HG03066 (cell line): Measurements from ENCODE around the gene CD1D.

Experiments
- ATAC-seq: cut with Tn5 transposase; IDR thresholded peaks from one replicate; pipeline ENCODE4 v1.9.1; 2021; ENCODE audit warnings: low read depth; ENCODE audit not compliant: unreplicated experiment

CD1D gene

DNA sequence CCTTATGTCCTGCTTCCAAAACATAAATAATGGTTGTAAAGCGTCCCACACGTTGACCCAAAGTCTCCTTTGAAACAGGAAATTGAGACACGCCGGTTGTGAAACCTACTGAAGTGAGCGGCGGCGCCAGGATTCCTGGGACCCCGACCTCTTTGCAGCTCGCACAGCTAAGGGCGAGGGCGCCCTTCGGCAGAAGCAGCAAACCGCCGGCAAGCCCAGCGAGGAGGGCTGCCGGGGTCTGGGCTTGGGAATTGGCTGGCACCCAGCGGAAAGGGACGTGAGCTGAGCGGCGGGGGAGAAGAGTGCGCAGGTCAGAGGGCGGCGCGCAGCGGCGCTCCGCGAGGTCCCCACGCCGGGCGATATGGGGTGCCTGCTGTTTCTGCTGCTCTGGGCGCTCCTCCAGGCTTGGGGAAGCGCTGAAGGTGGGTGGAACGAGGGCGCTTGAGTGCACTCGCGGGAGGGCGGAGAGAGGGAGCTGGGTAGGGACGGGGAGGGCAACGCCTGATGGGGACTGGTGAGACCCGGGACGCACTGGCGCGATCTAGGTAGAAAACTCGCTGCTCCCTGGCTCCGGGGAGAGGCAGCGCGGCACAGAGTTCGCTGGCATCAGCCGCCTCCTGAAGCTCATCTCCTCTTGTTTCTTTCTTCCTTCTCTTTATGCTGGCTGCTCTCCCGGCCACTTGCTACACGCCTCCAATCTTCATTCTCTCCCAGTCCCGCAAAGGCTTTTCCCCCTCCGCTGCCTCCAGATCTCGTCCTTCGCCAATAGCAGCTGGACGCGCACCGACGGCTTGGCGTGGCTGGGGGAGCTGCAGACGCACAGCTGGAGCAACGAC, at the start of gene CD1D:
CD1D (plus strand) TSS at position 155 of the 836 bp plus-strand sequence; CDS start at position 362, 207 bp downstream.
- no peak for ATAC-seq

DNA sequence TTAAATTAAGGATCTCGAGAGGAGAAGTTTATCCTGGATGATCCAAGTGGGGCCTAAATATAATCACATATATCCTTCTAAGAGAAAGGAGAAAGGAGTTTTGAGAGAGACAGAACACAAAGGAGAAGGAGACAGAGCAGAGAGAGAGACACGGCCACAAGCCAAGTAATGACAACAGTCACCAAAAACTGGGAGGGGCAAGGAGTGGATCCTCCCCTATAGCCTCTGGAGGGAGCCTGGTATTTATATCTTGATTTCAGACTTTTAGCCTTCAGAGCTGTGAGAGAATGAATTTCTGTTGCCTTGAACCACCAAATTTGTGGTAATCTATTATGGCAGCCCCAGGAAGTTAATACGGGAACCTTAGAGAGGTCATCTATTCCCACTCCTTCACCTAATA, 49.5 kb upstream of the CD1D start:
- no peak for ATAC-seq

DNA sequence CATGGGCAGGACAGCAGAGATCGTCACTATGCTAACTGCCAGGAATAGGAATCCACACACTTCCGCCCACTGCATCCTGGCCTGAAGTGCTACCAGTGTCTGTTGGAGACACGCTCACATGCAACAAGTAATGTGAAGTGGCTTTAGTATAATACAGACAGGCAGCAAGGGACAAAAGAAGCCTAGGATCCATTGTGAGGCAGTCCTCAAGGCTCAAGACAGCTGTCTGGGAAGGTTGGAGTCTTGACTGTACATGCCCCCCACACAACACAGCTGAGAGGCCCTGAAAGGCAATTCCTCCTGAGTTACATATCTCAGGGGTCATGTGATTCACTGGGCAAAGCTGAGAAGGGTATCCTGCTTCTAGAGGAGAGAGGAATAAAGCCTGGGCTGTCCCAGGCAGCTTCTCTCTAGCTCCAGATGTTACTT, 39.9 kb upstream of the CD1D start:
- no peak for ATAC-seq

DNA sequence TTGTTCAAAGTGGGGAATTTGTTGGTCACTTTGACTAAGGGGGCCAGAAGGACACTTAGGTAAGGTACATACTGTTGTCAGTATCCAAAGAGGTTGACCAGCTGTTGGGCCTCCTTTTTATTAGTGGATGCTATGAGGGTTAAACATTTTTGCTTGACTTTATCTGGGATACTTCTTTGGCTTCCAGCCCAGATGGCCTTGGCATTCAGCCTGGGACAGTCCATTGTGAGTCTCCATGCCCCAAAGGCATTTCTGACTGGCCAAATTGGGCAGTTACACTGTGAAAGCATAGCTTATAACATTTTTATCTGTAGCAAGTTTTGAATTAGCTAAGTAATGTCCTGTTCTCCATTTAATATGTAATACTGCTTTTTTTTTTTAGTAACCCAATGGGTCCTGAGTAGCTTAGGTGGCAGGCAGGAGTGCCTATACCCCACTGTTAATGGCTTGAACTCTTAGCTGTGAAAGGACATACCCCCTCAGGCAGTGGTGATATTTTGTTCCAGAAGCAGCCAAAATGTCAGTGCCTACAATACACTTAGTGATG, 35.4 kb upstream of the CD1D start:
- ATAC-seq = no peak

DNA sequence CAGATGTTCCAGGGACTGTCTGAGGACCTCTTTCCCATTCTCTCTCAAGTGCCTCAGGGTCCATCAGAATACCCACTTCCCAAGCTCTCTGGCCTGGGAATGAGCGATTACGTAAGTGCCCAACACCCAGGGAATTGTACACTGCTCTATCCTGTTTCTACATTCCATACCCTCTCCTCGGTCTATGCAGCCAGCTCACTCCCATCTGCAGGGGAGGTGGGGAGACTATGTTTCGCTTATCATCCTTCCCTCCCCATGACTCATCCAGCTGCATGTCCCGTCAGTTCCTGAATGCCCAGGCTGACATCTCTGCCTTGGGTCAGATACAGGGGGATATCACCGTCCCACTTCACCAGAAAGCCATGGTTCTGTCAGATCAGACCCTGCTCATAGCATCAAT, 34.5 kb upstream of the CD1D start:
- no peak for ATAC-seq

DNA sequence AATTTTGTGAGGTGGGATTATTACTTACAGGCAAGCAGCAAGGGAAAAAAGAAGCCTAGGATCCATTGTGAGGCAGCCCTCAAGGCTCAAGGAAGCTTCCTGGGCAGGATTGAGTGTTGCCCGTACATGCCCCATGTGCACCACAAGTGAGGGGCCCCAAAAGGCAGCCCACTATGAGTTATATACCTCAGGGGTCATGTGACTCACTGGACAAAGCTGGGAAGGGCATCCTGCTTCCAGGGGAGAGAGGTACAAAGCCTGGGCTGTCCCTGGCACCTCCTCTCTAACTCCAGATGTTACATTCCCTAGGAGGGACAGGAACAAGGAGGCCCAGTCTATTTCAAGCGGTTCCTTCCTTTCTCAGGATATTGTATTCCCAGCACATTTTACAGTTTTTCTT, 34.0 kb upstream of the CD1D start:
- ATAC-seq = no peak

DNA sequence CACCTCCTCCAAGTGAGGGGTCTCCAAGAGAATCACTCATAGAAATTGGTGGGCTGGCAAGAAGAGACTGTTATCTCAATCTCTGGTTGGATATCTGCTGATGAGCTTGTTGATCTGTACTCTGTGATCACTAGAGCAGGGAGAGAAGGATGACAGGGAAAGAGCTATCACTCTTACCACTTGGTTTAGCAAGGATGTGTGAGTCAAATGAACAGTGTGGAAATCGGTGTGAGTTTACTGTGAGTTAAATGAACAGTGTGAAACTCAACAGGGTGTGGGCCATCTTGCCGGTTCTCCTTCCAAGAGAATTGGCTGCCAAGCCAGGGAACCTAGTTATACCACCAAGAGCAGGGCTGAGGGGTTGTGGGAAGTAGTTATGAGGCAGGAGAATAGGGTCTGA, 33.3 kb upstream of the CD1D start:
- no peak for ATAC-seq

DNA sequence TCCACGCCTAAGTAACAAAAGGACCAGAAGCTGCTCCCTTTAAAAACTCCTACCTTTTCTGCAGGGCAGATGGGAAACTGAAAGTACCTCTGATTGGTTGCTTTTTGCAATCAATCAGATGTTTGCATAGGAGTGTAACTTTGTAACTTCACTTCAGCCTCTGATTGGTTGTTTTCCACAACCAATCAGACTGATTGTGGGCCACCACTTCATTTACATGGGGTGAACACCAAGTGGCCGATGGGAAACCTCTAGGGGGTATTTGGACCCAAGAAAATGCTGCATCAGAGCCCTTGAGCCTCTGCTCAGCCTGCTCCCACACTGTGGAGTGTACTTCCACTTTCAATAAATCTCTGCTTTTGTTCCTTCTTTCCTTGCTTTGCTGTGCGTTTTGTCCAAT, 32.8 kb upstream of the CD1D start:
- ATAC-seq = no peak

DNA sequence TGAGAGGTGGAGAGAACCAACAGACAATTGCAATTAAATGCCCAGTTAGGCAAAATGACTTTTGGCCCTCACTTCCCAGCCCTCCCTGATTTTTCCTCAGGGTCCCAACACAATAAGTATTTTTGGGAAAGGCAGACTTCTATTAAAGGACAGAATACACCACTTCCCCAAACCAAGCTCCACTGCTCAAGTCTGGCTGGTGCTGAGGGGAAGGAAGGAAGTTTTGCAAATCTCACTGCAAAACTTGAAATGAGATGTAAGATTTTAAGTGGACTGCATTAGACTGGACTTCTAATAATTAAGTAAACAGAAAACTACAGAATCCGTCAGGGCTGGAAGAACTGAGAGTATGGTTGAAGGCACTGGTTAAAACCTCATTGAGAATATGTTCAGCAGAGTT, 32.2 kb upstream of the CD1D start:
- ATAC-seq = no peak

DNA sequence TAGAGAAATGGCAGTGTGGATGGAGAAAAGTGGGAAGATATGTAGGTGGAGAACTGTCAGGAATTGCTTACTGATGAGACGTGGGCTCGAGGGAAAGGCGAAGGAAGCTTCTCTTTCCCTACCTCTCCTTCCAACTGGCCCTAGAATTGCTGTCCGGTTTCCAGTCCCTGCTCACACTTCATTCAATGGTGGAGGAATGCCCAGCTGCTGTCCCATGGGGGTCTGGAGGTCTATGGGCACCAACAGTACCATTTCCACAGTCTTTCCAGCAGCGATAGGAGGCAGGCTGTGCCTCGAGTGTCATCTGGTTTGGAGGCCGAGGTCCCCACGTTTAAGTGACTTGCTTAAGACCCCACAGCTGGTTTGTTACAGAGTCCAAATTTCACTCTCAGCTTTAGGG, 31.5 kb upstream of the CD1D start:
- no peak for ATAC-seq

DNA sequence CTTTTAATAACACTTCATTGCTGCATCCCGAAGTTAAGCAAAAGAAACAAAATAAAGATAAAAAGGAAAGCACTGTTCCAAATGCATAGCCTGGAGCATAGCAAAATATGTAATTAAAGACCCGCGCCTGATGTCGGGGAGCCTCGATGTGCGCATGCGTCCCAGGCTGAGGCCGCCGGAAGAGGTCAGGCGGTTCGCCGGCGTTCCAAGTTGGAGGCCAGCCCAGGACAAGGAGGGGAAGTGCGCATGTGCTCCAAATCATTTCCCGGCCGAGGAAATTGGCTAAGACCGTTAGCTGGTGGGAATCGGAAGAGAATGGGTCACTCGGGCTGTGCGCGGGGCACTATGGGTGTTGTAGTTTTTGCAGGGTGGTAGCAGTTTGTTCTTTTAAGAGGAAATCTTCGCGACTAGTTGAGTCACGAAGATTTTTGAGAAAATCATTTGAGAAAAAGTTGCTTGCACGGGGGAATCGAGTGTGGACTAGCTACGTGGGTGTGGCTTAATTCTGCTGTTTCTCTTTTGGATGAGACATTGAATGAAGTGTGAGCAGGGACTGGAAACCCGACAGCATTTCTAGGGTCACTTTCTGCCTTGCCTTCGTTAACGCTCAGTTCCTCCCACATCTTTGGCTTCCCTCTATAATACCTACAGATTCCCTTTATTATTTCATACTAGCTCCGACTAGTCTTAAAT, 31.0 kb upstream of the CD1D start:
- ATAC-seq = no peak

DNA sequence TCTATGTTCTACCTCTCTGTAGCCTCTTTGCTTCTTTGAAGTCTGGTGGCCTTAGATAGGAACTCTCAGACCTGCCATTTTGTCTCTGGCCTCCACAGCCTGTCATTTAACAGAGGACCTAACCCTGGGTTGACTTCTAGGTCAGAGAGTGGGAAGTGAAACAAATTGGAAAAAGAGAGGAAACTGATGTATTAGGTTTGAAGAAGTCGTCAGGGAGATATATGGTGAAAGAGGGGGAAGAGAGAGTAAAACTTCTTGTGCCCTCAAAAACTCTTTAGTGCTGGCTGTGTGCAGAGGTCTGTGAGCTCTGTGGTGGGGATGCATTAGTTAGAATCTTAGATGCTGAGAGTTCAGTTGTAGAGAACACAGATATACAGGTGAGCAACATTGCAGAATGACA, 30.2 kb upstream of the CD1D start:
- no peak for ATAC-seq

DNA sequence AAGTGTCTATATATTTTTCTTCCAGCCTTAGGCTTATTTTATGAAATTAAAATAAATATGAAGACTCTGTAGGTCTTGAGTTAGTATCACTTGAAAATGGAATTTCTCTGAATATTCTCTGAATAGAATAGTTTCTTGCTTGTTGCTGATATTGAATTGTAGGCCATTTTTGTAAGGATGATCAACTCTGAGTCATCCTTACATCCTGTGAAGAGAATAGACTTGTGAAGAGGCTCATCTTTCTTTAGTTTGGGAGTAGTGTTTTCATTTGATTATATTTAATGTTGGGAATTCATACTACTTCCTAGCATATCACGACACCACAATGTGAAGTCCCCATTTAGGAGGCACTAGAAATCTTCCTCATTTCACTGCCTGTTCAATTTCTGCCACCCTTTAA, 27.5 kb upstream of the CD1D start:
- no peak for ATAC-seq

DNA sequence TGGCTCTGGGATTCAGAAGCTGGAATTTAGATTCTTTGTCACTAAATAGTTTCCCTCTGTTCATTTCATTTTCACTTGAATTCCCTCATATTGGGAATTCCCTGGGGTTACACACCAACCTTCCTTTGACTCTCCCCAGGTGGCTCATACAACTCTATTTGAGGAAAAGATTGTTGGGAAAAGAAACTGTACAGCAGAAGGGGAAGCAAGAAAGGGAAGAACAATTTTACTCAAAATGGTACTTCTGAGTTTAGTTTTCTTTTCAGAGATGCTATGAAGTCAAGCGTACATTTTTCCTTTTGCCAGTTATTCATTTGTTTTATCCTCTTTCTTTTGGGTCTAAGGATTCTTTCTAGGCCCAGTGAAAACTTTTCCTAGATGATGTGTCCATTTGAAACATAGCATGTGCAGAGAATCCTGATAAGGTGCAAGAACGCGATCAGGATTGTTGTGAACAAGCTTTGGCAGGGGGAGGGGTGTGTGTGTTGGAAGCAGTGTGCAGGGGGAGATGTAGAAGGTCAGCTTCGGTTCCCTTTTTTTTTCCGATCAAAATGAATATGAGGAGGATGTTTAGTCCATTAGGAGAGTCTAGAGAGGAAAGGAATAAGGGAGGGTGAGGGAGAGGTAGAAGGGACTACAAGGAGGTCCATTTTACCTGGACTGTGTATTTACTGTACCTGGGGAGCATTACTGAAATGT, 26.8 kb upstream of the CD1D start:
- no peak for ATAC-seq

DNA sequence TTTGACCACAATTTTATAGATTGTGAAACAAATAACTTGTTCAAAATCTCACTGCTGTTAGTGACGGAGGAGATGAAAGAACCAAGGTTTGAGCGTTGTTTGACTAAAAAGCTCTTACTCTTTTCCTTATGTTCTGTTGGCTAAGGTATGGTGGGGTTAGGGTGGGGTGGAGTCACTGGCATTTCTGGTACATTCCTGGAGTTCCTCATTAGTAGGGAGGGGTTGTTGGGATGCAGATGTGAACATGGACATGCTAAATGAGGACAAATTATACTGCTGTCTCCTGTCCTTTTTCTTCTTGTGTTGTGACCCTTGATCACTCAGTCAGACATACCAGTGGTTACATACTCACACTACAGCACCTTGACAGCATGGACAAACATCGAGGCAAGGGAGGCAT, 26.2 kb upstream of the CD1D start:
- ATAC-seq = no peak

DNA sequence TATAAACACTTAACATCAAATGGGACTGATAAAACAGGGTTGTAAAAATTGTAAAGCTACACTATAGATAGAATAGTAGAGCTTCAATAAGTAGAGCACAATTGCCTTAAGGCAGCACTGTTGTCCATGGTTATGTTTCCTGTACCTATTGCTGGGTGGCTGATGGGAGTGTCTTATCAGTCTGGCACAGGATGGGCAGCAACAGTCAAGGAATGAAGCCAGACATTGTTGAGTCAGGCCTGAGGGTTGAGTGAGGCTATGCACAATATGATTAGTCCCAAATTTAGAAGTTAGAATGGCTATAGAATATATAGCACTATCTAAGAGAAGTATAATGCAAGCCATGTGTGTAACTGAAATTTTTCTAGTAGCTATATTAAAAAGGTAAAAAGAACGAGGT, 25.0 kb upstream of the CD1D start:
- ATAC-seq = no peak

DNA sequence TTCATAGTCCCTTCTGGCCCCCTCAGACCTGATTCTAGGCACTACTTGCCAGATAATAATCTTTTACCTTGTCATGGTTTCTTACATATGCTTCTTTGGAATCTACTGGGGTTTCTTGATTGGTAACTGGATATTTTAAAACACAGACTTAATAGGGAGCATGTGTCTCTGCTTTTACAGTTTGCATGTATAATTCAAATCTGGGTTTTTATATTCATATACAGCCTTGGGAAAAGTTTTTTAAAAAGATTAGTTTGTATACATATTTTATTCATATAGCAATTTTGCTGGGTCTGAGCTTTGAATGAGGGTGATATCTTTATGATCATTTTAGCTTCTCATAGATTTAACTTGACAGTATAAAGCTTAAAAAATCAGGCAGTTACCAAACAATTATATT, 21.1 kb upstream of the CD1D start:
- no peak for ATAC-seq

DNA sequence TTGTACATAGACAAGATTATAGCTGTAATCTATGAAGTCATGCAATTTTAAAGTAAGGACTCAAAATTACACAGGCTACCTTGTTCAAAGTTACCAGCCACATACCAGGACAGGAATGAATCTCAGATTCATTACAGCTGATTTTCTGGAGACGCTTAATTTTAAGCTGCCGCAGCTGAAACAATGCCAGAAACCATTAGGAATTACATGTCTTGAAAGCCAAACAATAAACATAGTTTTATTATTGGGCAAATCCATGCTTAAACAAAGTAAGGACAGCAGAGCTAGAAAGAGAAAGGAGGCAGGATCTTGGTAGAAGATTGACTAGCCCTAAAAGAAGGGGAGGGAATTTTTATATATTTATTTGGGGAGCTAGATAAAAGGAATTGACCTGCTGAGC, 19.2 kb upstream of the CD1D start:
- no peak for ATAC-seq

DNA sequence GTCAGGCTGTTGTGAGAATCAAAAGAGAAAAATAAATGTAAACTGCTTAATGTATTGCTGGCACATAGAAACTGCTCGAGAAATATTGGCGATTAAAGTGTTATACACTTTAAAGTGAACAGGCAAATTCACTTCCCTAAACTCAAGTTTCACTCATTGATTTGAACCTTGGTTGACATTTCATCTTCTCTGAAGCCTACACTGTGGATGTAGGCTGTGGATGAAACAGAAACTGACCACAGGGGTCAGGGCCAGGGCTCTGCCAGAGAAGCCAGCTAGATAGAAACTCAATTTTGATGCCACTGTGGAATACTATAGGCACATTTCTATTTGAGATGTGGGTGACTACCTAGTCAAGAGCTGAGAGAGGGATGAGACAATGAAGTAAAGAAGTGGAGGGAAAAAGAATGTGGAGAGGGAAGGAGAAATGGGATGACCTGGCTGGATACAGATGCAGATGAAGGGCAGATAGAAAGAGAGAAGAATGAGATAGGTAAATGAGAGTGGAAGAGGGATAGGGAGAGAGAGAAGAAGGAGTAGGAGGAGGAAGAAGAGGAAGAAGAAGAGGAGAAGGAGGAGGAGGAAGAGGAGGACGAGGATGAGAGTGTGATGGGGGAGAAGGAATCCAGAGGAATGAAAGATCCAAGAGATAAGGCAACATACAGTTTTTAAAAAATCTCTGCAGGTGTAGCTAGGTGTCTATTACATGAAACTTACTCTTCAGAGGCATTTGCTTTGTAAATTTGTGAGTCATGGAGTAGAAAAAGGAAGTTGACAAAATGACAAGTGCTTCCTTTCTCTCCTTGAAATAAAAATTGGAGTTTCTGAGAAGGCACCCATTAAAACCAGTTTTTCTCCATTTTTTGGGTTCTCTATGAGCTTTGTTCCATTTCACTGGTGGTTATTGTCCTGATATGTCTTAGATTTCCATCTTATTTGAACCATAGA, 17.4 kb upstream of the CD1D start:
- ATAC-seq = peak; percentile 98

DNA sequence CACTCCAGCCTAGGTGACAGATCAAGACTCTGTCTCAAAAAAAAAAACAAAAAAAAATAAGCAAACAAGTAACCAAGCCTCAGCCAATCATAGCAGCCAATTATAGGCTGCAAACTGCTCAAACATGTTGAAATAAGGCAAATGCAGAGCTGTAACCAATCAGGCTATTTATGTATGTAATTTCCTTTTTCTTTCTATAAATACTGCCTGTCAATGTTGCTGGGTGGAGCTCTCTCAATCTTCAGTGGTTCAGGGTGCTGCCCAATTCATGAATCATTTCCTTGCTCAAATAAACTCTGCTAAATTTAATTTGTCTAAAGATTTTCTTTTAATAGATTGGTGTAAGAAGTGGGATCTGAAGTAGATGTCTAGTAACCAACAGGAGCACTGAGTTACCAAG, 11.6 kb upstream of the CD1D start:
- no peak for ATAC-seq
